SK-N-SH (cell line): ENCODE data around the gene C3orf70. TPM values are rescaled to one million over a fixed set of nuclear protein-coding genes. Genes with fewer than 3 reads are reported as not detected.

ENCODE experiments used
- CTCF ChIA-PET: fragments of 300-600, 350-600 bp; formaldehyde crosslinking; extraction: SDS; loops from one replicate; lab custom pipeline; 2021; lab: Yijun Ruan, JAX
- POLR2A ChIA-PET: fragments of 350-600 bp; sonication (Branson Sonifier 250); formaldehyde crosslinking; extraction: SDS; loops from one replicate; lab custom pipeline; 2020; ENCODE audit warnings: antibody characterized with exemption, inconsistent platforms; lab: Yijun Ruan, JAX
- DNase-seq: peaks from one replicate; pipeline ENCODE4 v3.0.0; 2012
- H2AFZ ChIP-seq: fragments of 200-600 bp; sonication (generic); 2 replicates; pipeline ENCODE4 v1.8.1; 2016; ENCODE audit warnings: antibody characterized with exemption, mild to moderate bottlenecking, low read depth
- H3F3A ChIP-seq: fragments of 200-600 bp; sonication (generic); replicated peaks from 2 replicates; pipeline ENCODE3; 2016; ENCODE audit warnings: antibody characterized with exemption, mild to moderate bottlenecking; ENCODE audit not compliant: insufficient read depth
- H3K27ac ChIP-seq, 2 experiments: fragments of 200-500 bp in 1 of 2; fragments of 200-600 bp in 1 of 2; sonication (Bioruptor generic) in 1 of 2; sonication (generic), shearing (Covaris generic) in 1 of 2; 2 replicates each; pipeline versions ENCODE4 v1.5.1 to v1.6.1; 2014 to 2016; ENCODE audit warnings: low read depth in 2 of 2, inconsistent platforms in 1 of 2, low read length in 1 of 2, mild to moderate bottlenecking in 1 of 2, mixed read lengths in 1 of 2
- H3K27me3 ChIP-seq: fragments of 200-600 bp; sonication (generic), shearing (Covaris generic); 2 replicates; pipeline ENCODE4 v1.6.1; 2016; ENCODE audit warnings: mixed run types; ENCODE audit not compliant: insufficient read depth
- H3K36me3 ChIP-seq, 2 experiments: fragments of 200-500 bp in 1 of 2; fragments of 200-600 bp in 1 of 2; sonication (Bioruptor generic) in 1 of 2; sonication (generic) in 1 of 2; replicated peaks in 1 of 2; 2 replicates each; pipeline versions ENCODE3 to v1.5.1; 2014 to 2016; ENCODE audit warnings: low read length in 1 of 2, mild to moderate bottlenecking in 1 of 2; ENCODE audit not compliant: insufficient read depth in 2 of 2, control insufficient read depth in 1 of 2
- H3K4me1 ChIP-seq, 2 experiments: fragments of 200-500 bp in 1 of 2; fragments of 200-600 bp in 1 of 2; sonication (Bioruptor generic) in 1 of 2; sonication (generic), shearing (Covaris generic) in 1 of 2; 2 replicates each; pipeline versions ENCODE4 v1.5.1 to v1.6.1; 2014 to 2016; ENCODE audit warnings: low read depth in 1 of 2, low read length in 1 of 2, mixed run types in 1 of 2; ENCODE audit not compliant: insufficient read depth in 2 of 2, control insufficient read depth in 1 of 2
- H3K4me2 ChIP-seq: fragments of 200-600 bp; sonication (generic), shearing (Covaris generic); 2 replicates; pipeline ENCODE4 v1.6.1; 2017; ENCODE audit warnings: mixed run types
- H3K4me3 ChIP-seq, 2 experiments: fragments of 200-500 bp in 1 of 2; fragments of 200-600 bp in 1 of 2; sonication (Bioruptor generic) in 1 of 2; sonication (generic), shearing (Covaris generic) in 1 of 2; 2 replicates each; pipeline versions ENCODE4 v1.5.1 to v1.8.1; 2014 to 2016; ENCODE audit warnings: low read depth in 2 of 2, inconsistent platforms in 1 of 2, low read length in 1 of 2, mild to moderate bottlenecking in 1 of 2, mixed read lengths in 1 of 2, moderate library complexity in 1 of 2
- H3K79me2 ChIP-seq: fragments of 200-600 bp; sonication (generic); 2 replicates; pipeline ENCODE4 v1.8.1; 2017; ENCODE audit warnings: mild to moderate bottlenecking; ENCODE audit not compliant: insufficient read depth
- H3K9ac ChIP-seq: fragments of 200-600 bp; sonication (generic); 2 replicates; pipeline ENCODE4 v1.6.1; 2017; ENCODE audit warnings: mixed run types
- H3K9me2 ChIP-seq: fragments of 200-600 bp; sonication (generic); 2 replicates; pipeline ENCODE4 v1.6.1; 2017; ENCODE audit warnings: mixed run types
- H3K9me3 ChIP-seq: fragments of 200-600 bp; sonication (generic); 2 replicates; pipeline ENCODE4 v1.6.1; 2017; ENCODE audit warnings: mixed run types, mild to moderate bottlenecking, moderate library complexity
- H4K20me1 ChIP-seq: fragments of 200-600 bp; sonication (generic); 2 replicates; pipeline ENCODE4 v1.6.1; 2017; ENCODE audit warnings: mild to moderate bottlenecking, mixed run types; ENCODE audit not compliant: insufficient read depth
- CHD2 ChIP-seq: fragments of 150-350 bp; IDR thresholded peaks from 2 replicates; pipeline ENCODE4 v1.6.1; 2018; ENCODE audit warnings: low read length; ENCODE audit not compliant: partially characterized antibody
- ELF1 ChIP-seq: IDR thresholded peaks from 2 replicates; pipeline ENCODE4 v1.4.0; 2012
- EP300 ChIP-seq, 2 experiments: IDR thresholded peaks; 2 replicates each; pipeline versions ENCODE4 v1.4.0 to v1.6.1; 2012; ENCODE audit warnings: borderline replicate concordance in 1 of 2, low read depth in 1 of 2, low read length in 1 of 2
- FOXJ3 ChIP-seq: sonication (generic); formaldehyde crosslinking; IDR thresholded peaks from 2 replicates; pipeline ENCODE4 v1.5.1; 2020; ENCODE audit warnings: mild to moderate bottlenecking, missing genetic modification reagents
- MEF2A ChIP-seq: IDR thresholded peaks from 2 replicates; pipeline ENCODE4 v1.4.0; 2012; ENCODE audit warnings: low read depth, borderline replicate concordance
- PBX3 ChIP-seq: IDR thresholded peaks from 2 replicates; pipeline ENCODE4; 2012
- POLR2AphosphoS5 ChIP-seq: IDR thresholded peaks from 2 replicates; pipeline ENCODE4 v1.6.1; 2012; ENCODE audit warnings: low read depth, low read length
- REST ChIP-seq: IDR thresholded peaks from 2 replicates; pipeline ENCODE4 v1.6.1; 2012; ENCODE audit warnings: mild to moderate bottlenecking, low read depth, low read length, moderate library complexity
- SMC3 ChIP-seq: IDR thresholded peaks from 2 replicates; pipeline ENCODE4 v1.6.1; 2012; ENCODE audit warnings: low read depth, low read length, improper control_type of control experiment
- YY1 ChIP-seq: IDR thresholded peaks from 2 replicates; pipeline ENCODE4 v1.4.0; 2012; ENCODE audit warnings: low read depth, mild to moderate bottlenecking
- ZBTB33 ChIP-seq: IDR thresholded peaks from 2 replicates; pipeline ENCODE4 v1.4.0; 2012; ENCODE audit warnings: low read depth, borderline replicate concordance
- WGBS: methylation state at CpG from one replicate; pipeline ENCODE4 v1.1.6; 2017; ENCODE audit warnings: low lambda C conversion rate; 5-methylcytosine and 5-hydroxymethylcytosine counted together
- polyA plus RNA-seq, 3 experiments: library from polyadenylated mRNA; depleted of rRNA; stranded (reverse); fragments of >200 nt; gene quantifications; 2 replicates each; pipeline ENCODE4 v1.2.3, GENCODE V29; 2012

C3orf70 gene
- polyA plus RNA-seq, 1 of the 3 experiments (the other 2 are of a cell fraction): under 0.01 TPM

GRCh38 chr3:185093116-185093515 is 59.7 kb downstream of the C3orf70 start:
- H3K27ac ChIP-seq: no peak overlapping the region
- H3K79me2 ChIP-seq: no peaks in the 10 kb centered on the region
- peaks cover 12% of the 10 kb centered on the region for H3F3A ChIP-seq
- no peak overlapping the region for H3K4me3 ChIP-seq
- POLR2A ChIA-PET: no interaction called here
- no peak for DNase-seq
- H3K9me2 ChIP-seq: no peaks in the 10 kb centered on the region
- no peaks in the 10 kb centered on the region; a peak in 1 of 4 replicates for H3K4me1 ChIP-seq
- CTCF ChIA-PET: no interaction called here
- no peak overlapping the region for H3K9ac ChIP-seq
- H3K4me2 ChIP-seq: no peak overlapping the region
- no peaks in the 10 kb centered on the region for H3K9me3 ChIP-seq
- H4K20me1 ChIP-seq: no peaks in the 10 kb centered on the region
- H3K36me3 ChIP-seq: no peaks in the 10 kb centered on the region
- no peaks in the 10 kb centered on the region for H3K27me3 ChIP-seq
- H2AFZ ChIP-seq: no peak overlapping the region
- TF ChIP-seq POLR2AphosphoS5: no peak
- TF ChIP-seq ZBTB33: no peak
- no peak for TF ChIP-seq CHD2
- no peak for TF ChIP-seq PBX3
- no peak for TF ChIP-seq MEF2A
- TF ChIP-seq ELF1: no peak
- no peak for TF ChIP-seq REST

- no peak overlapping the region for H3K9ac ChIP-seq
- H3K27ac ChIP-seq: no peak overlapping the region
- no peaks in the 10 kb centered on the region for H3K27me3 ChIP-seq
- H4K20me1 ChIP-seq: no peaks in the 10 kb centered on the region
- no peaks in the 10 kb centered on the region; a peak in 1 of 4 replicates for H3K4me1 ChIP-seq
- no peak overlapping the region for H3K4me3 ChIP-seq
- H3K9me3 ChIP-seq: no peaks in the 10 kb centered on the region
- no peak for TF ChIP-seq EP300 (IDR thresholded peaks at IDR 0.05; ENCODE audit: borderline replicate concordance in 1 of 2, low read depth in 1 of 2, low read length in 1 of 2)
- TF ChIP-seq FOXJ3 (CRISPR knock-in tag): no peak
- no peak for TF ChIP-seq SMC3
- TF ChIP-seq YY1: no peak
- no peaks in the 10 kb centered on the region for H3K9me2 ChIP-seq
- no peaks in the 10 kb centered on the region for H3K79me2 ChIP-seq
- H3K4me2 ChIP-seq: no peak overlapping the region
- WGBS: 61% methylated on average over 4 of the region's 4 CpGs
- POLR2A ChIA-PET: no interaction called here
- H2AFZ ChIP-seq: no peak overlapping the region
- peaks cover 12% of the 10 kb centered on the region for H3F3A ChIP-seq
- CTCF ChIA-PET: no interaction called here
- DNase-seq: no peak
- no peaks in the 10 kb centered on the region for H3K36me3 ChIP-seq
Measured at GRCh38 chr3:185090811-185091210, 62.0 kb downstream of the C3orf70 start.
